Measurements from ENCODE around the gene MTARC2.

Gene MTARC2

GRCh38 chr1:220817907-220818306 lies 69.8 kb downstream of the MTARC2 start:
- no CpG with 5 or more reads among the region's 1 CpG for WGBS
- Histone ChIP-seq H3K4me1 (ENCODE audit: insufficient read depth, low read length) (peaks cover 13% of the 10 kb centered on the region), H3K27me3 (ENCODE audit: insufficient read depth, low read length) (no peaks in the 10 kb centered on the region), H3K9ac (ENCODE audit: low read depth, low read length) (no peak overlapping the region), H3K4me3 (ENCODE audit: low read length) (no peak overlapping the region), H3K36me3 (ENCODE audit: insufficient read depth, low read length) (peaks cover 3% of the 10 kb centered on the region; the same call in 1 of the 2 replicates), H3K9me3 (ENCODE audit: insufficient read depth, low read depth, low read length) (no peaks in the 10 kb centered on the region), H3K27ac (ENCODE audit: low read depth, low read length) (no peak overlapping the region)

DNA sequence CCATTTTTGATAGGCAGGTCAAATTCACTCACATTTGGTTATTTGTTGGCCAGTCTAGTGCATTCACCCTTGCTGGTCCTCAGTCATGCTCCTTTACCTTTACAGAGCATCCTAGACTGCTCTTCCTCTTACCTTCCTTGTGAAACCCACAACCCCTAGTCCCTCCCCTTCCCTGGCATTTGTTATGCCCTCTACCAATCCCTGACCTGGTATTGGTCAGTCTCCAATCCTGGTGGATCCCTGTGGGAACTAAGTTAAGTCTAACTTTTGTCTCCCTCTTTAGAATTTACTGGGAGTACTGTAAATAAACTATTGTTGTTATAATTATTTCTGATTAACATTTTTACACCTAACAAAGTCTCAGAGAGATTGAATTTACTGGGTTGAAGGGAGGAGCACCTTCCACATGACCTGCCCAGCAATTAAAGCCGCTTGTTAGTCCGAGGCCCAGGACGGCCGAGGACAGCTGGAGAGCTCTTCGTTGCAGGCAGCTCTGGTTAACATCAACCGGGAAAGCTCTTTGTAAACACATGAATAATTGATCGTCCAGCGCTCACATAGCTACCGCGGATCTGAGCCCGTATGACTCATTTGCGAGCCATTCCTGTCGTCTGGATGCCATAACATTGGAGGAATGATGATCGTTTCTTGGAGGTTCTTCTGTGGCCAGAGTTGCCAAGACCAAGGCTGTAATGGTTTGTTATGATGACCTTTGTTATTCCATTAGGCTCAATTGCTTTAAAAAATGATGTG lies 70.5 kb downstream of the MTARC2 start:
- H3K4me1 ChIP-seq (ENCODE audit: insufficient read depth, low read length), result peaks cover 14% of the 10 kb centered on the region
- H3K36me3 ChIP-seq (ENCODE audit: insufficient read depth, low read length), result 0 out of 2 replicates have a peak, but pooled peaks cover 3% of the 10 kb centered on the region
- H3K9ac ChIP-seq (ENCODE audit: low read depth, low read length), result no peak overlapping the region
- H3K9me3 ChIP-seq (ENCODE audit: insufficient read depth, low read depth, low read length), result no peaks in the 10 kb centered on the region
- no peaks in the 10 kb centered on the region for H3K27me3 ChIP-seq (ENCODE audit: insufficient read depth, low read length)
- H3K4me3 ChIP-seq (ENCODE audit: low read length), result peak overlapping the region; percentile 22; the same call in 1 of the 2 replicates
- 32% methylated on average over 14 of the region's 14 CpGs for WGBS
- peak overlapping the region; percentile 47; the same call in 1 of the 2 replicates for H3K27ac ChIP-seq (ENCODE audit: low read depth, low read length)

DNA sequence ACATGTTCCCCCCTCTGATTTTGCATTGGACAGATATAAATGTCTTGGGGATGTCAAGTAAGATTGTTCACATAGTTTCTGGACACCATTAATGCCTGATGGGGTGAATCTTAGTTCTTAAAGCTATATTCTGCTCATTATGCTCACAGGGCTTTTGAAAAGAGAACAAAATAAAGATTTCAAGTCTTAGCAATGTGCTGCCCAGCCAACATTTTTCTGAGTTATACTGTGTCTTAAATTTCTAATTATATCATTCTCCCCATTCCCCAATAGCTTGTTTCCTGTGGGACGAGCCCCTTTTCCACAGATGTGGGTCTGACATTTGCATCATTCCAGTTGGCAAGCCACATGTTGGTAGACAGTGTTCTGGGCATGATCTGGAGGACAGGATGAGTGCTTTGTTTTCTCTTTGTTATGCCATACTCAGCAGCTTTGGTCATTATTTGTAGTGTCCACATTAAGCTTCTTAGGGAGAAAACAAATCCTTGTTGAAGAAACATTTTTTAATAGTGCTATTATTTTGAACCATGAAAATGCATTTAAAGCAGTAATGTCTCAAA lies 71.4 kb downstream of the MTARC2 start:
- Histone ChIP-seq H3K4me3 (ENCODE audit: low read length) (no peak overlapping the region), H3K9me3 (ENCODE audit: insufficient read depth, low read depth, low read length) (no peaks in the 10 kb centered on the region), H3K9ac (ENCODE audit: low read depth, low read length) (no peak overlapping the region), H3K27me3 (ENCODE audit: insufficient read depth, low read length) (no peaks in the 10 kb centered on the region), H3K36me3 (ENCODE audit: insufficient read depth, low read length) (no peaks in the 10 kb centered on the region), H3K4me1 (ENCODE audit: insufficient read depth, low read length) (peaks cover 20% of the 10 kb centered on the region), H3K27ac (ENCODE audit: low read depth, low read length) (no peak overlapping the region)
- 94% methylated on average over 1 of the region's 1 CpG for WGBS

DNA sequence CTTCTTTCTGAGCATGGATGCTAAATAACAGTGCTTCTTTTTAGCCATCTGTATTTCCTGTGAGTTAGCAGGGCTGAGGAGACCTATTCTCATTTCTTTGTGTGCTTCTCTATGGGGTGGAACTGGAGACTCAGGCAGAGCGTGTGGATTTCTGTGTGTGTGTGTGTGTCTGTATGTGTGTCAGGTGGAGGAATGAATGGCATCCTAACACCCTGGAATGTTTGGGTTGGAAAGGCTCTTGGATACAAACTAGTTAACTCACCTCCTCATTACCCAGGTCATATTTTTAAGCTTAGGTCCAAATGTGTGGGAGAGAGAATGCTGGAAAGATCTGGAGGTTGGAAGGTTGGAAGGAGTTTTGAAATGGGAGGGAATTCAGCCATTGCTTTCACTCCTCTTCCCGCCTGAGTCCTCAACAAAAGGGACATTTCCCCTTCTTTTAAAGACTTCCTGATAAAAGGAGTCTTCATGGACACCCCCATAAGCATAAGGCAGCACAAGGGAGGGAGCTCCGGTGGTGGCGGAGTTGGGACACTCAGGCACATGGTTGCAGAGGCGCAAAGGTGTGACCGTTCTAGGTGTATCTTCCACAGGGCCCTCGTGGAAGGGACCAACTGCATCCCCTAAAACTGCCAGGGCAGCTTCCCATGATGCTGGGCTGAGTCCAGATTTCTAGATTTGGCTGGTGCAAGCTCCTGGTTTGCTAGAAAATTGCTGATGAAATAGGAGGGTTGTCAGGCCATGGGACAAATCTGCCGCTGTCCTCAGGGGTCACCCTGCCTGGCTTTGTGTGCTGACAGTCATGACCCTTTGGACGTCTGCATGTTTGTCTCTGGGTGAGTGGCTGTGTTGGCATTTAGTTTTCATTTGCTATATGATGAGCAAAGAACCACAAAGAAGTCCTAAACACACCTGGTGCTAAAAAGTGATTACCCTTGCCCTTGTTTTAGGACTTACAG lies 76.2 kb downstream of the MTARC2 start:
- Histone ChIP-seq H3K9me3 (ENCODE audit: insufficient read depth, low read depth, low read length) (no peaks in the 10 kb centered on the region), H3K4me1 (ENCODE audit: insufficient read depth, low read length) (peaks cover 8% of the 10 kb centered on the region; the same call in 1 of the 2 replicates), H3K27me3 (ENCODE audit: insufficient read depth, low read length) (no peaks in the 10 kb centered on the region), H3K9ac (ENCODE audit: low read depth, low read length) (no peak overlapping the region), H3K4me3 (ENCODE audit: low read length) (no peak overlapping the region), H3K27ac (ENCODE audit: low read depth, low read length) (no peak overlapping the region), H3K36me3 (ENCODE audit: insufficient read depth, low read length) (no peaks in the 10 kb centered on the region)
- WGBS, result 92% methylated on average over 9 of the region's 9 CpGs

DNA sequence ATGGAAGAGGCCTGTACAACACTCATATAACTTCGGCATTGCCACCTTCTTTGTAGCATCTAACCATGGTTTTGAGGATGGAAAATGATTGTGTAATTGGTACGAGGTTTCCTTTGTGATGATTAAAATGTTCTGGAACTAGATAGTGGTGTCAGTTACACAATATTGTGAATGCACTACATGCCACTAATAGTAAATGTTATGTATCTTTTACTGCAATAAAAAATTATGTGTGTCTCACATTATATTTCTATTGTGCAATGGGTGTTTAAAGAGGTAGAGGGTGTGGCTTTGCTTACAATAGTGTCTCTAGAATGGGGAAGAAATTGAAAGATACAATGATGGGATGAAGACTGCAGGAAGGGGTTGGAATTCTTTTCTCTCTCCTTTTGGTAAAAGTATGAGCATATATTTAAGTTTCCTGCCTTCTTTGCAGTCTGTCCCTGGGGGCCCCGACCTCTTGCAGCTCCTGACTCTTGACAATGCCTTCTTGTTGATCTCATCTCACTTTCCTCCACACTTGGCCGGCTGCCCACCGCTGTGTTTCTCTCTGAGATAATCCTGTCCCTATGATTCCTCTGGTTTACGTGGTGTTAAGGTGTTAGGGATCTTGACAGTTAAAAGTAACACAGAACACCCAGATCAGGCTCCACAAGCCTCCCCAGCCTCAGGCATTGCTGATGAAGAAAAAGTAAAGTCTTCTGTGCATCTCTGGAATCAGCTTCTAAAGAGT lies 77.9 kb downstream of the MTARC2 start:
- H3K27me3 ChIP-seq (ENCODE audit: insufficient read depth, low read length), result no peaks in the 10 kb centered on the region
- no peak overlapping the region for H3K9ac ChIP-seq (ENCODE audit: low read depth, low read length)
- H3K9me3 ChIP-seq (ENCODE audit: insufficient read depth, low read depth, low read length), result no peaks in the 10 kb centered on the region
- H3K27ac ChIP-seq (ENCODE audit: low read depth, low read length), result no peak overlapping the region
- 0 out of 2 replicates have a peak, but pooled peaks cover 7% of the 10 kb centered on the region for H3K4me1 ChIP-seq (ENCODE audit: insufficient read depth, low read length)
- H3K4me3 ChIP-seq (ENCODE audit: low read length), result no peak overlapping the region
- no peaks in the 10 kb centered on the region for H3K36me3 ChIP-seq (ENCODE audit: insufficient read depth, low read length)
- 89% methylated on average over 6 of the region's 6 CpGs for WGBS

DNA sequence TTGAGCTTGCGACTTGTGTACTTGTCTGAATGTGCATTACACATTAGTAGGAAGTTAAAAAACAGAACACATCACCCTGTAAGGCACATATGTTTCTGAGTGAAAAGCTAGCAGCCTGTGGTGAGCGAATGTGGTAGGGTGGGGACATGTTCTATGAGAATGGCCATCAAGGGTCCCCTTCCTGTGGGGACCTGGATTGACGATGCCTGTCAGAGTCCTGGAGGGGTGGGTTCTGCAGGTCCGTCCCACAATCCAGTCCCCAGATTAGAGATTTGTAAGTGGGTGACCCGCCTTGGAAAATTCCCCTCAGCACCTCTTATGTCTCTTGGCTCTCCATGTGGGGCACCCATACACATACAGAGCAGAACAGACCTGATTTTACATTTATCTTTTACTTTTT lies 78.6 kb downstream of the MTARC2 start:
- Histone ChIP-seq H3K9me3 (ENCODE audit: insufficient read depth, low read depth, low read length) (no peaks in the 10 kb centered on the region), H3K9ac (ENCODE audit: low read depth, low read length) (no peak overlapping the region), H3K27ac (ENCODE audit: low read depth, low read length) (no peak overlapping the region), H3K4me3 (ENCODE audit: low read length) (no peak overlapping the region), H3K27me3 (ENCODE audit: insufficient read depth, low read length) (no peaks in the 10 kb centered on the region), H3K36me3 (ENCODE audit: insufficient read depth, low read length) (no peaks in the 10 kb centered on the region), H3K4me1 (ENCODE audit: insufficient read depth, low read length) (0 out of 2 replicates have a peak, but pooled peaks cover 7% of the 10 kb centered on the region)
- WGBS, result 94% methylated on average over 5 of the region's 5 CpGs

GRCh38 chr1:220827445-220828178 lies 79.5 kb downstream of the MTARC2 start:
- Histone ChIP-seq H3K27me3 (ENCODE audit: insufficient read depth, low read length) (no peaks in the 10 kb centered on the region), H3K4me3 (ENCODE audit: low read length) (no peak overlapping the region), H3K9me3 (ENCODE audit: insufficient read depth, low read depth, low read length) (no peaks in the 10 kb centered on the region), H3K36me3 (ENCODE audit: insufficient read depth, low read length) (no peaks in the 10 kb centered on the region), H3K4me1 (ENCODE audit: insufficient read depth, low read length) (0 out of 2 replicates have a peak, but pooled peaks cover 7% of the 10 kb centered on the region), H3K9ac (ENCODE audit: low read depth, low read length) (no peak overlapping the region), H3K27ac (ENCODE audit: low read depth, low read length) (no peak overlapping the region)
- 80% methylated on average over 3 of the region's 4 CpGs for WGBS

GRCh38 chr1:220828179-220828490 lies 80.0 kb downstream of the MTARC2 start:
- no peak overlapping the region for H3K9ac ChIP-seq (ENCODE audit: low read depth, low read length)
- WGBS, result 89% methylated on average over 4 of the region's 4 CpGs
- H3K4me3 ChIP-seq (ENCODE audit: low read length), result no peak overlapping the region
- H3K9me3 ChIP-seq (ENCODE audit: insufficient read depth, low read depth, low read length), result no peaks in the 10 kb centered on the region
- no peak overlapping the region for H3K27ac ChIP-seq (ENCODE audit: low read depth, low read length)
- H3K36me3 ChIP-seq (ENCODE audit: insufficient read depth, low read length), result no peaks in the 10 kb centered on the region
- H3K4me1 ChIP-seq (ENCODE audit: insufficient read depth, low read length), result 0 out of 2 replicates have a peak, but pooled peaks cover 7% of the 10 kb centered on the region
- H3K27me3 ChIP-seq (ENCODE audit: insufficient read depth, low read length), result no peaks in the 10 kb centered on the region

DNA sequence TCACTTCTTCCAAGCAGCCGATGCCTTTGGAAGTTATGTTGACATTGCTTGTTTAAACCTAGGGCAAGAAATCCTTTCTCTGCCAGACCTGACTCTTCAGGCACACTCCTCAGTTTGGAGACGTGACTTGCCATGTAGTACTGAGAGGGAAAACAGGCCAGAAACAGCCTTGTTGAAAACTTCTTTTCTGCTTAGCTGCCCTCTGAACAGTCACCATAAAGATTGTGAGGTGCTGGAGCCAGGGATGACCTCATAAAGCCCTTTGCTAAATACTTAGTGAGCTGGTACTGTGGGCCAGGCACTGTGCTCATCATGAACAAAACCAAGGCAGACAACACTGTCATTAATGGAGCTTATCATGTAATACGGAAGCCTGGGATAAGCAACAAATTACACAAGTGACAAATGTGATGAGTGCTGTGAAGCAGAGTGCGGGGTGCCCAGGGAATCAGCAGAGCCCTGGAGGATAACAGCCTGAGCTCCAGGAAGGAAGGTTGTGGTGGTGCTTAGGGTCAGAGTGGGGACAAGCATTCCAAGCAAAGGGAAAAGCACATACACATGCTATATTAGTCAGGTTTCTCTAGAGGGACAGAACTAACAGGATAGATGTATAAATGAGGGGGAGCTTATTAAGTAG lies 80.9 kb downstream of the MTARC2 start:
- Histone ChIP-seq H3K36me3 (ENCODE audit: insufficient read depth, low read length) (no peaks in the 10 kb centered on the region), H3K9me3 (ENCODE audit: insufficient read depth, low read depth, low read length) (no peaks in the 10 kb centered on the region), H3K4me1 (ENCODE audit: insufficient read depth, low read length) (0 out of 2 replicates have a peak, but pooled peaks cover 2% of the 10 kb centered on the region), H3K4me3 (ENCODE audit: low read length) (no peak overlapping the region), H3K9ac (ENCODE audit: low read depth, low read length) (no peak overlapping the region), H3K27ac (ENCODE audit: low read depth, low read length) (no peak overlapping the region), H3K27me3 (ENCODE audit: insufficient read depth, low read length) (no peaks in the 10 kb centered on the region)
- 93% methylated on average over 4 of the region's 4 CpGs for whole genome bisulfite sequencing

GRCh38 chr1:220833436-220833835 lies 85.3 kb downstream of the MTARC2 start:
- WGBS, result 97% methylated on average over 2 of the region's 2 CpGs
- Histone ChIP-seq H3K4me3 (ENCODE audit: low read length) (no peak overlapping the region), H3K27ac (ENCODE audit: low read depth, low read length) (no peak overlapping the region), H3K27me3 (ENCODE audit: insufficient read depth, low read length) (no peaks in the 10 kb centered on the region), H3K9ac (ENCODE audit: low read depth, low read length) (no peak overlapping the region), H3K9me3 (ENCODE audit: insufficient read depth, low read depth, low read length) (no peaks in the 10 kb centered on the region), H3K36me3 (ENCODE audit: insufficient read depth, low read length) (no peaks in the 10 kb centered on the region), H3K4me1 (ENCODE audit: insufficient read depth, low read length) (no peaks in the 10 kb centered on the region)

Data from HUES64 (cell line).